Measurements from ENCODE around the gene ME1. TPM values are rescaled to one million over a fixed set of nuclear protein-coding genes. Genes with fewer than 3 reads are reported as not detected.

The ME1 gene
- total and polyA plus RNA-seq, 2 donors (not counting 3 experiments of a cell fraction or from before 2014, with no cell fraction given) = 7.3 to 29.3 TPM

GRCh38 chr6:83314693-83315092, 116.2 kb downstream of the ME1 start:
- intact Hi-C loops (cut with micrococcal nuclease) (no loop called here), dilution Hi-C loops (cut with MboI; ENCODE audit: extremely low pct_ligation_motif_present, low sequenced_read_pairs) (no loop called here)
- no peaks in the 10 kb centered on the region for H3K27me3 ChIP-seq (ENCODE audit: control insufficient read depth in 2 of 2, insufficient read depth in 2 of 2, low read length in 2 of 2)

GRCh38 chr6:83313882-83314281, 117.0 kb downstream of the ME1 start:
- H3K9me1 ChIP-seq (replicated peaks; ENCODE audit: control insufficient read depth, extremely low read depth, insufficient read depth, low read length) = no peaks in the 10 kb centered on the region
- H3K4me3 ChIP-seq (replicated peaks in 1 of 3; ENCODE audit: insufficient read depth in 1 of 3, low read depth in 1 of 3, low read length in 3 of 3) = no peak overlapping the region
- H3K9ac ChIP-seq (replicated peaks; ENCODE audit: extremely low read depth, insufficient read depth, low read length) = no peak overlapping the region
- no peak overlapping the region for H3K4me2 ChIP-seq (ENCODE audit: insufficient read depth, low read length)
- ChIA-PET CTCF (no interaction called here), POLR2A (no interaction called here)
- no peaks in the 10 kb centered on the region for H3K9me3 ChIP-seq (replicated peaks; ENCODE audit: control insufficient read depth, insufficient read depth, low read length)
- no peak overlapping the region for H3K27ac ChIP-seq (ENCODE audit: insufficient read depth, low read depth, low read length)
- BruUV-seq (replicated peaks) = no TSS peak
- H3K36me3 ChIP-seq (ENCODE audit: control insufficient read depth in 2 of 2, extremely low read depth in 1 of 2, insufficient read depth in 2 of 2, low read length in 2 of 2) = no peaks in the 10 kb centered on the region
- DNase-seq (ENCODE audit: low read depth, low spot score) (no peak), FAIRE-seq (no peak)
- no peak overlapping the region for H2AFZ ChIP-seq (ENCODE audit: low read depth, low read length)
- peaks cover 2% of the 10 kb centered on the region for H4K20me1 ChIP-seq (replicated peaks; ENCODE audit: control insufficient read depth, extremely low read depth, insufficient read depth, low read length)
- peaks cover 5% of the 10 kb centered on the region for H3K4me1 ChIP-seq (ENCODE audit: control insufficient read depth, extremely low read depth, insufficient read depth, low read length)
- TF ChIP-seq MYC (IDR thresholded peaks at IDR 0.05; ENCODE audit: low read depth, low read length) (no peak), MAX (IDR thresholded peaks at IDR 0.05; ENCODE audit: insufficient read depth, insufficient read length) (no peak), FOS (IDR thresholded peaks at IDR 0.05; ENCODE audit: borderline replicate concordance, insufficient read depth, low read length) (no peak), POLR2AphosphoS5 (IDR thresholded peaks at IDR 0.05; ENCODE audit: insufficient read depth, low read depth, low read length) (no peak), POLR2A (IDR thresholded peaks at IDR 0.05; ENCODE audit: low read depth, low read length) (no peak), GATA2 (IDR thresholded peaks at IDR 0.05; ENCODE audit: insufficient read depth, insufficient read length, low read depth, low read length) (no peak), EZH2 (IDR thresholded peaks at IDR 0.05; ENCODE audit: borderline replicate concordance, low read depth, low read length, severe bottlenecking) (no peak), JUN (IDR thresholded peaks at IDR 0.05; ENCODE audit: borderline replicate concordance, insufficient read depth, insufficient read length, low read depth) (no peak), CTCF (IDR thresholded peaks at IDR 0.05; ENCODE audit: extremely low read depth in 1 of 2, insufficient read depth in 1 of 2, low read depth in 1 of 2, low read length in 2 of 2) (no peak)
- dilution Hi-C loops (cut with MboI; ENCODE audit: extremely low pct_ligation_motif_present, low sequenced_read_pairs) (no loop called here), intact Hi-C loops (cut with micrococcal nuclease) (no loop called here)
- no peaks in the 10 kb centered on the region for H3K79me2 ChIP-seq (ENCODE audit: control insufficient read depth, insufficient read depth, low read length)
- no peaks in the 10 kb centered on the region for H3K27me3 ChIP-seq (ENCODE audit: control insufficient read depth in 2 of 2, insufficient read depth in 2 of 2, low read length in 2 of 2)

More at GRCh38 chr6:83314693-83315092, 116.2 kb downstream of the ME1 start:
- H3K4me2 ChIP-seq (ENCODE audit: insufficient read depth, low read length) = no peak overlapping the region
- no peaks in the 10 kb centered on the region for H3K9me3 ChIP-seq (replicated peaks; ENCODE audit: control insufficient read depth, insufficient read depth, low read length)
- H3K27ac ChIP-seq (ENCODE audit: insufficient read depth, low read depth, low read length) = no peak overlapping the region
- H2AFZ ChIP-seq (ENCODE audit: low read depth, low read length) = no peak overlapping the region
- TF ChIP-seq GATA2 (IDR thresholded peaks at IDR 0.05; ENCODE audit: insufficient read depth, insufficient read length, low read depth, low read length) = no peak
- TF ChIP-seq POLR2AphosphoS5 (IDR thresholded peaks at IDR 0.05; ENCODE audit: insufficient read depth, low read depth, low read length) = no peak
- TF ChIP-seq EZH2 (IDR thresholded peaks at IDR 0.05; ENCODE audit: borderline replicate concordance, low read depth, low read length, severe bottlenecking) = no peak
- BruUV-seq (replicated peaks) = no TSS peak
- H3K36me3 ChIP-seq (ENCODE audit: control insufficient read depth in 2 of 2, extremely low read depth in 1 of 2, insufficient read depth in 2 of 2, low read length in 2 of 2) = no peaks in the 10 kb centered on the region
- DNase-seq (ENCODE audit: low read depth, low spot score) = no peak
- H3K9me1 ChIP-seq (replicated peaks; ENCODE audit: control insufficient read depth, extremely low read depth, insufficient read depth, low read length) = no peaks in the 10 kb centered on the region
- H4K20me1 ChIP-seq (replicated peaks; ENCODE audit: control insufficient read depth, extremely low read depth, insufficient read depth, low read length) = peaks cover 2% of the 10 kb centered on the region
- no peaks in the 10 kb centered on the region for H3K4me1 ChIP-seq (ENCODE audit: control insufficient read depth, extremely low read depth, insufficient read depth, low read length)
- CTCF ChIA-PET = no interaction called here
- no peak overlapping the region for H3K9ac ChIP-seq (replicated peaks; ENCODE audit: extremely low read depth, insufficient read depth, low read length)
- POLR2A ChIA-PET = no interaction called here
- no peaks in the 10 kb centered on the region for H3K79me2 ChIP-seq (ENCODE audit: control insufficient read depth, insufficient read depth, low read length)
- no peak for FAIRE-seq
- H3K4me3 ChIP-seq (replicated peaks in 1 of 3; ENCODE audit: insufficient read depth in 1 of 3, low read depth in 1 of 3, low read length in 3 of 3) = no peak overlapping the region

All from endothelial cell of umbilical vein (primary cell).